Right cardiac atrium (tissue), 5 donors: ENCODE measurements around the gene COG2. TPM values are rescaled to one million over a fixed set of nuclear protein-coding genes. Genes with fewer than 3 reads are reported as not detected.

Experiments used
- ATAC-seq, 2 donors: fragments of 200-7000 bp; cut with Tn5 transposase; one replicate each; pipeline versions ENCODE4 v1.8.0 to v1.9.1; 2020; ENCODE audit warnings: moderate library complexity in 2 of 2, mild to moderate bottlenecking in 1 of 2
- DNase-seq, 3 donors: peaks; one replicate each; pipeline ENCODE4 v3.0.0-alpha.2; 2020
- H3K27ac ChIP-seq: one replicate; pipeline ENCODE4 v1.5.1; 2013; ENCODE audit warnings: mild to moderate bottlenecking, low read length, control low read depth, moderate library complexity
- H3K27me3 ChIP-seq: one replicate; pipeline ENCODE4 v1.6.1; 2013; ENCODE audit not compliant: control insufficient read depth, insufficient read depth
- H3K4me1 ChIP-seq: one replicate; pipeline ENCODE4 v1.6.1; 2013; ENCODE audit warnings: low read length; ENCODE audit not compliant: control insufficient read depth, insufficient read depth
- H3K4me3 ChIP-seq: one replicate; pipeline ENCODE4 v1.5.1; 2013; ENCODE audit warnings: low read length, control low read depth
- H3K9me3 ChIP-seq: one replicate; pipeline ENCODE4 v1.6.1; 2013; ENCODE audit warnings: low read length; ENCODE audit not compliant: control insufficient read depth
- WGBS: extraction: QIAGEN DNeasy Blood & Tissue Kit; methylation state at CpG from one replicate; pipeline ENCODE4 v1.1.7; 2013; 5-methylcytosine and 5-hydroxymethylcytosine counted together
- intact Hi-C, 4 donors: fragments of 100-400 bp; cut with DNase I; formaldehyde crosslinking; loops; one replicate each; pipeline versions ENCODE4 v1.11.0 to v1.14.0; 2022 to 2023
- polyA plus RNA-seq: library from polyadenylated mRNA; stranded (reverse); fragments of 200-250 nt; gene quantifications from one replicate; pipeline ENCODE4 v1.2.3, GENCODE V29; 2013
- total RNA-seq, 4 donors: library from RNA; stranded (reverse); fragmentation: NEBNext Ultra II Directional; extraction: Animal tissue kit (Norgen Biotek cat#: 25700); gene quantifications; one replicate each; pipeline ENCODE4 v1.2.1, GENCODE V29; 2021
- donor health status: healthy with polysubstance abuse.
- donor health status: DM: no; HTN: yes; CAD: no.
- donor health status: DM: no; HTN: no; CAD: no.
- donor health status: DM: no; HTN: yes; CAD: no; lungs with severe emphysema.
- donor health status: DM: yes; HTN: yes; CAD: no.

Gene COG2
- total and polyA plus RNA-seq, 5 donors = 19.4 to 43.9 (median 39.2) TPM

DNA sequence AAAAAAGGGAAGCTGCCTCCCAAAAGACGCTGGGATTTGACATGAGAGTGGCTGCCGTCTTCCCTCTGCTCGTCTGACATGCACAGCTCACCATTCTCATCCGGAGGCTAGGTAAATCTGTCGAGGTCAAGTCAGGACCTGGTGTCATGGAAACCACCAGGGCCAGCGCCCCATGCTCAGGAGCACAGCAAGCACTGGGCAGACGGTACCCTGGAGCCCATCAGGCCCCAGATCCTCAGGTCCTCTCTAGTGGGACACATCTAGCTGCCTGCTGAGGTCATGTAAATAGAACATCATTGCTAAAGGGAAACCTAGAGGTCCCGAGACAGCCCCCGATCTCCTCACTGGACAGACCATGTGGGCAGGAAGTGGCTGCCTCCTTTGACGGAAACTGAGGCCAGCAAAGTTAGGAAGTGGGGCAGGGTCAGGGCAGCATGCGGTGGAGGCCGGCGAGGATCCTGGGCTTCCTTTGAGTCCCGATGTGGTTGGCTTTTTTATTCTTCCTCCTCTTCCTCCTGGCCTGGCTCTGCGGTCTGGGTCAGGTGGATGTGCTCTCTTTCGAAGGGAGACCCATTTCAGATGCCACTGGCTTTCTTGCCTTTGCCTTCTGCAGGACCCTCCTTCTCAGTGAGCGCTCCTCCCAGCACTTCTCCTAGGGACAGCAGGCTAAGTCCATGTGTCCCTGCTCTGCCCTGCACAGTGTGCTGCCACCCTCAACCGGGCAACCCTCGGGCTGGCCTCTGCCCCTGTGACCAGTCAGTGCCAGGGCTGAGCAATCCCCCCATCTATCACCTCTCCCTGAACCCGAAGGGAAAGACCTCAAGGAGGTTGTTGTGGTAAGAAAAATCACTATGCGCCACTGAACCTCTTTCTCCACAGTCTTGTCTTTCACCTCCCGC lies 65.7 kb downstream of the COG2 start:
- 65% methylated on average over 22 of the region's 22 CpGs for WGBS
- Histone ChIP-seq H3K9me3 (no peaks in the 10 kb centered on the region), H3K4me1 (peaks cover 7% of the 10 kb centered on the region), H3K27me3 (no peaks in the 10 kb centered on the region), H3K4me3 (no peak overlapping the region), H3K27ac (no peak overlapping the region)
- DNase-seq = peak in 2 of 3 donors; percentile 42
- no peak for ATAC-seq
- intact Hi-C loops = loop anchor here in 1 of 4 donors (5.0 kb wide), 1 partner anchor 64 kb away; no protein-coding TSS in a partner anchor

DNA sequence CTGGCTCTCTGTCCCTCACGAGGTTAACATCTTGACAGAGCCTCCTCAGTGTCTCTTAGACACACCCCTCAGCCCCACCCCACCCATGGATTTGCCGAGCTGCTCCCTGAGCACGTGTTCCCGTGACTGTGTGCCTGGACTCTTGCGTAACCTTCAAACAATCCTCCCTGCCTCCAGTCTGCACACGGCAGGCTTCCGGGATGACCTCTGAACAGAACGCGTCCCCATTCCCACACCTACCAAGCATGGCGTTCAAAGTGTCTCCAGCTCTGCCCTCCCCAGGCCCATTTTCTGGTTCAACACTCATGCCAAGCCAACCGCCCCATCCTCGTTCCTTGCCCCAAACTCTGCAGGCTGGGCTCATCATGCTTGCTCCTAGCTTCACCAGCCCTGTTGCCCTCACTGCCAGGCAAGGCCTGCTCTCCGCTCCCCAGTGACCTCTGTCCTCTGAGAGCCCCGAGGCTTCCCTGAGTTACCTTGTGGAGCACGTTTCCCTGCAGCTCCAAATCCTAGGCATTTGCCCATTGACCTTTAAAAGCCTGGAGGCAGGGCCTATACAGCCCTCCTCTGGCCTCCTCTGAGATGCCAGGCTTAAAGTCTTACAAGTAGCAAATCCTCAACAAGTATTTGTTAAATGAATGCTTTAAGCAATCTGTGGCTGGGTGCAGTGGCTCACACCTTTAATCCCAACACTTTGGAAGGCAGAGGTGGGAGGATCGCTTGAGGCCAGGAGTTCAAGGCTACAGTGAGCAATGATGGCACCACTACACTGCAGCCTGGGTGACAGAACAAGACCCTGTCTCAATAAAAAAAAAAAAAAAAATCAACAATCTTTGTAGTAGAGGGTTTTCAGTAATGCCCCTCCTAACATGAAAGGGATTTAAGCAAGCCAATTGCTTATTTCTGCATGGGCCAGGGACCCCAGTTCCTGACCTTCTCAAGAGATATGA lies 66.6 kb downstream of the COG2 start:
- Histone ChIP-seq H3K4me1 (peaks cover 7% of the 10 kb centered on the region), H3K27me3 (no peaks in the 10 kb centered on the region), H3K27ac (no peak overlapping the region), H3K9me3 (no peaks in the 10 kb centered on the region), H3K4me3 (no peak overlapping the region)
- WGBS = 67% methylated on average over 16 of the region's 16 CpGs
- DNase-seq (peak; percentile 50 to 72 (median 71)), ATAC-seq (peak; percentile 50)
- intact Hi-C loops = loop anchor here in 1 of 4 donors (5.0 kb wide), 1 partner anchor 63 kb away; no protein-coding TSS in a partner anchor

DNA sequence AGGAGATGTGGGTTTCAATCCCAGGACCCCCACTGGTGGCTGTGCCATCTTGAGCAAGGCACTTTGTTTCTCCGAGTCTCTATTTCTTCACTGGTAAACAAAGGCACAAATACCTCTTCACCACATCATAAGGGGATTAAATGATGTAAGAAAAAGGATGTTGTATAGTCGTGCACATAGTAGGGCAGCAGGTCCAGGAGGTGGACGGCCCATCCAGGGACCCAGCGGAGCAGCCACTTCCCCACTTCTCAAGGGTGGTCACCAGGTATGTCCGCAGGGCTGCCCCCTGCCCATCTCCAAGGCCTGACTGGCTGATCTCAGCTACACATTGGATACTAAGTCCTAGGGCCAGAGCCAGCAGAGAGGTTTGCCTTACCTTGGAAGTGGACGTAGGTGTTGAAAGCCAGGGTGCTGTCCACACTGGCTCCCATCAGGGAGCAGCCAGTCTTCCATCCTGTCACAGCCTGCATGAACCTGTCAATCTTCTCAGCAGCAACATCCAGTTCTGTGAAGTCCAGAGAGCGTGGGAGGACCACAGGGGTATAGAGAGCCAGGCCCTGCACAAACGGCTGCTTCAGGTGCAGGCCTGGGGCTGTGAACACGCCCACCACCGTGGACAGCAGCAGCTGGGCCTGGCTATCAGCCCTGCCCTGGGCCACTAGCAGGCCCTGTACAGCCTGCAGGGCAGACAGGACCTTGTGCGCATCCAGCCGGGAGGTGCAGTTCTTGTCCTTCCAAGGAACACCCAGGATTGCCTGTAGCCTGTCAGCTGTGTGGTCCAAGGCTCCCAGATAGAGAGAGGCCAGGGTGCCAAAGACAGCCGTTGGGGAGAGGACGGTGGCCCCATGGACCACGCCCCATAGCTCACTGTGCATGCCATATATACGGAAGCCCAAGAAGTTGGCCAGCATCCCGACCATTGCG lies 67.6 kb downstream of the COG2 start:
- Histone ChIP-seq H3K27ac (no peak overlapping the region), H3K27me3 (no peaks in the 10 kb centered on the region), H3K9me3 (no peaks in the 10 kb centered on the region), H3K4me1 (peaks cover 8% of the 10 kb centered on the region), H3K4me3 (no peak overlapping the region)
- ATAC-seq (no peak), DNase-seq (peak in 1 of 3 donors; percentile 45)
- intact Hi-C loops = loop anchor here in 1 of 4 donors (5.0 kb wide), 1 partner anchor 62 kb away; no protein-coding TSS in a partner anchor
- WGBS = 72% methylated on average over 18 of the region's 18 CpGs

DNA sequence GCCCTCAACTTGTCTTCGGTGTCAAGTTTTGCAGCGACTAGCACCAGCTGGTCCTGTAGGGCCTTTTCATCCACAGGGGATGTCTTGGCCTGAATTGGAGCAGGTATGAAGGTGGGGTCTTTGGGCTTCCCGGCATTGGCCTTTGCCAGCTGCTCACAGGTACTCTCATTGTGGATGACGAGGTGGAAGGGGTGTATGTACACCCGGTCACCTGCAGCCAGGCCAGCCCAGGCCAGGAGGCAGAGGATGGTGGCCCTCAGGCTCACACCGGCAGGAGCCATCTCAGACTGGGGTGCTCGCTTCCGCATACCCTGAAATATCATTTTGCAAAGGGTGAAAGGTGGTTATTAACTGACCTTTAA lies 68.2 kb downstream of the COG2 start:
- Histone ChIP-seq H3K4me3 (no peak overlapping the region), H3K27me3 (no peaks in the 10 kb centered on the region), H3K9me3 (no peaks in the 10 kb centered on the region), H3K27ac (no peak overlapping the region), H3K4me1 (peaks cover 9% of the 10 kb centered on the region)
- intact Hi-C loops = no loop called here
- DNase-seq = peak in 1 of 3 donors; percentile 14
- 90% methylated on average over 8 of the region's 8 CpGs for WGBS
- ATAC-seq = no peak

DNA sequence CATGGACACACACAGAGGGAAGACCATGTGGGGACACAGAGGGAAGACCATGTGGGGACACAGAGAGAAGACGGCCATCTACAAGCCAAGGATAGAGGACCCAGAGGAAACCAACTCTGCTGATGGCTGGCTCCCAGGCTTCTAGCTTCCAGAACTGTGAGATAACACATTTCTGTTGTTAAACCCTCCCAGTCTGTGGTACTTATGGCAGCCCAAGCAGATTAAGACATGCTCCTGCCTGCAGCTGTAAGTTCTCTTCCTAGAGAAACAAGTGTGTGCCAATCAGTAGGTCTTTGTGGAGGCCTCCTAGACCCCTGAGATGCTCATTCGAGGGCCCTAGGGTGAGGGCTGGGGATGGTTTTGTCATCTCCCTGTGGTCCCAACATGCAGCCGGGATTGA lies 69.0 kb downstream of the COG2 start:
- DNase-seq (peak in 1 of 3 donors; percentile 21), ATAC-seq (no peak)
- intact Hi-C loops = no loop called here
- no peak overlapping the region for H3K27ac ChIP-seq
- H3K27me3 ChIP-seq = no peaks in the 10 kb centered on the region
- H3K4me1 ChIP-seq = peaks cover 9% of the 10 kb centered on the region
- 58% methylated on average over 3 of the region's 3 CpGs for WGBS
- no peaks in the 10 kb centered on the region for H3K9me3 ChIP-seq
- no peak overlapping the region for H3K4me3 ChIP-seq

DNA sequence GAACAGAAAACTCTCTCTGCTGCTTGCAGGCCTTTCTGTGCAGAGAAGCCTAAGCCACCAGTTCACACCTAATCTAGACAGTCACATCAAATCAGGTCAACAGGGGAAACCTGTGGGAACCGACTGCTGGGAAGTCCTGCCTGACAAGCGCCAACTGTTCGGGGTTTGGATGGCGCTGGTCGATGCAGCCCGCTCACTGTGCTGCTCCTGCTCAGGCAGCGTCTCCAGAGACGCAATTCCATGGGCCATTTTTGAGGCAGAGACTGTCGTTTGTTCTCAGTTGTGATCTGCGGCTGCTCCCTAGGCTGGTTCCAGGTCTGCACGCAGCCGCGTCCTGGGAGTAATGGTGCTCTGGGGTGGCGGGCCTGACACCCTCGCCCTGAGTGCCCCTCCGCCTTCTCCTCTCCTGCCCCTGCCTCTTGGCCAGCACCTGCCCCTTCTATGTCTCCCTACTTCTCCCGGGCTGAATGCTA lies 70.2 kb downstream of the COG2 start:
- intact Hi-C loops = no loop called here
- Histone ChIP-seq H3K4me1 (peaks cover 9% of the 10 kb centered on the region), H3K27me3 (no peaks in the 10 kb centered on the region), H3K4me3 (peak overlapping the region; percentile 38), H3K9me3 (no peaks in the 10 kb centered on the region), H3K27ac (peak overlapping the region; percentile 25)
- no peak for ATAC-seq
- 86% methylated on average over 17 of the region's 17 CpGs for WGBS
- DNase-seq = no peak

DNA sequence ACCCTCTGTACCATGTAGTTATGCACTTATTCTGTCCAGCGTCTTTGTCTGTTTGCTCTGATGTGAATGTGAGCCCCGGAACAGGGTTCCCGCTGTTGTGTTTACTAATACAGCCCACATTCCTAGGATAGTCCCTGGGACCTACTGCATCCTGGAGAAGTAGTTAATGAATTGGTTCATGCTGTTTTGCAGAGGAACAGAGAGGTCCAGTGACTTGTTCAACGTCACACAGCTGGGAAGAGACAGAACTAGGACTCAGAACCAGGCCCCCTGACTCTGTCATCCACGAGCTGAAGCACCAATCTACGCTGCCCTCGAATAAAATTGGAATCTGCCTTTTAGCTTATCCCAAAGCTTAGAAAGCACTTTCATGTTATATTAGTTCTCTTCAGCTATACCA lies 70.9 kb downstream of the COG2 start:
- peak overlapping the region; percentile 68 for H3K27ac ChIP-seq
- 71% methylated on average over 7 of the region's 7 CpGs for WGBS
- intact Hi-C loops = no loop called here

DNA sequence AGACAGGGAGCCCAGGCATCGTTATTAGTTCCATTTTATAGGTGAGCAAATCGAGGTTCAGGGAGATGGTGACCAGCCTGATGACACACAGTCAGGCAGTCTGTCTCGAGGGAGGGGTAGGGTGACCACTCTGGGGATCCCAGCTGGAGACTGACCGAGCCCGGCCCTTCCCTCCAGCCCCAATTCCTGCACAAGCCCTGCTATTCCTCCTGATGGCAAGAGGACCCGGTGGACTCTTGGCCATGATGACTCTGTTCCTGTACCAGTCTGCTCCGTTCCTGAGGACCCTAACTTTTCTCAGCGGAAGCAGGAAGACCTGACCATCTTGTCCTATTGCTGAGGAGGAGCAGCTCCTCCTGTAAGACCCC lies 71.2 kb downstream of the COG2 start:
- intact Hi-C loops = no loop called here
- Histone ChIP-seq H3K4me1 (peaks cover 9% of the 10 kb centered on the region), H3K9me3 (no peaks in the 10 kb centered on the region), H3K27me3 (no peaks in the 10 kb centered on the region), H3K27ac (peak overlapping the region; percentile 68), H3K4me3 (peak overlapping the region; percentile 38)
- ATAC-seq = peak; percentile 3 to 15
- WGBS = 58% methylated on average over 8 of the region's 8 CpGs
- DNase-seq = no peak

More for the DNA sequence above, 70.9 kb downstream of the COG2 start:
- Histone ChIP-seq H3K4me3 (peak overlapping the region; percentile 38), H3K9me3 (no peaks in the 10 kb centered on the region), H3K4me1 (peaks cover 9% of the 10 kb centered on the region), H3K27me3 (no peaks in the 10 kb centered on the region)
- ATAC-seq = no peak
- no peak for DNase-seq

DNA sequence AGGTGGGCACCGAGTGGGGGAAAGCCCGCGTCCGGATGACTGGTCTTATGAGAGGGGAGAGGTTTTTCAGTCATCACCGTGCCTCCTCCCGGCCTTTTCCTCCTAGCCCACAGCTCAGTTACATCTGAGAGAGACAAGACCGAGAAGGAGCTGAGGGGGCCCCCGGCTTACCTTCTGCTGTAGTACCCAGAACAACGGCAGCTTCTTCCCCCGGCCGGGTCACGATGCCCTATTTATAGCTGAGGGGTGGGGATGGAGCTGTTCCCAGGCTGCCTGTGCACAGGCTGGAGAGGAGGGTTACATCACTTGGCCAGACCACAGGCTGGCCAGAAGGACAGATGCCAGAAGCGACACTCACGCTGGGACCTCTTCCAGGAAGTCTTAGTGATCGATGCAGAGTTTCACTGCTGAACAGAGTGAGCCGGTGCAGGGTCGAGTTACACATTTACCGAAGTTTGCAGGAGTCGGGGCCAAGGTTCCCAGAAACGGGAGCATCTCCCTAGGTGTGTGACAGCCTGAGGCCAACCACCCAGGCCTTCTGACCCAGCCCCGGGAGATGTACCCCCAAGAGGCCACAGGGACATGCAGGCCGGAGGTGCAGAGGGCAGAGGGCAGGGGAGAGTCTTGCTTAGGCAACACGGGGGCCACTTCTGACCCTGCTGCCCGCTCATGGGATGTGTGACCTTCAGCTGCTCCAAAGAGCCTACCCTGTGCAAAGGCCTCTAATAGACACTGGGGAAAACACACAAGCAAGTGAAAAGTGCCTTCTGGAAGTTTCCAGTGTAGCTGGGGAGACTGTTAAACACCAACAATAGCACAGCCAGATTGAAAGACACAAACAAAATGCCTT lies 71.9 kb downstream of the COG2 start, which contains the start of gene AGT:
Gene AGT, minus strand, starts transcription at position 208 of the 850 bp plus-strand sequence. CDS start 3,299 bp downstream, outside the sequence.
- no peaks in the 10 kb centered on the region for H3K27me3 ChIP-seq

More for the DNA sequence above, 71.9 kb downstream of the COG2 start, which contains the start of gene AGT:
- intact Hi-C loops = no loop called here
- WGBS = 20% methylated on average over 24 of the region's 24 CpGs
- ATAC-seq = peak; percentile 94 to 95
- peaks cover 4% of the 10 kb centered on the region for H3K4me1 ChIP-seq
- peak within 1 kb of the TSS; percentile 68 for H3K27ac ChIP-seq
- H3K9me3 ChIP-seq = no peaks in the 10 kb centered on the region
- DNase-seq = peak; percentile 83 to 92 (median 90)
- peak within 1 kb of the TSS; percentile 38 for H3K4me3 ChIP-seq
